Progenitor cell of endocrine pancreas (in vitro differentiated cells): Measurements from ENCODE around the gene DDX10. TPM values are rescaled to one million over a fixed set of nuclear protein-coding genes. Genes with fewer than 3 reads are reported as not detected.

ENCODE experiments used
- DNase-seq: peaks from one replicate; pipeline ENCODE4 v3.0.0; 2021; ENCODE audit warnings: low spot score; ENCODE audit not compliant: unreplicated experiment
- H3K27ac Mint-ChIP-seq: 2 replicates; pipeline ENCODE4 v1.8.0; 2021; ENCODE audit warnings: mild to moderate bottlenecking, moderate library complexity, mixed read lengths
- H3K27me3 Mint-ChIP-seq: 2 replicates; pipeline ENCODE4 v1.8.0; 2021; ENCODE audit warnings: mixed read lengths
- H3K36me3 Mint-ChIP-seq: 2 replicates; pipeline ENCODE4 v1.8.0; 2022; ENCODE audit warnings: mixed read lengths; ENCODE audit not compliant: insufficient read depth
- H3K4me1 Mint-ChIP-seq: 2 replicates; pipeline ENCODE4 v1.8.0; 2021; ENCODE audit warnings: low read depth, mixed read lengths
- H3K4me3 Mint-ChIP-seq: 2 replicates; pipeline ENCODE4 v1.8.0; 2021; ENCODE audit warnings: low read depth, mild to moderate bottlenecking, moderate library complexity, mixed read lengths
- H3K9me3 Mint-ChIP-seq: 2 replicates; pipeline ENCODE4 v1.8.0; 2021; ENCODE audit warnings: low read depth, mixed read lengths
- total RNA-seq: library from RNA; stranded (reverse); gene quantifications from 2 replicates; pipeline ENCODE4 v1.2.1, GENCODE V29; 2021
- TF ChIP-seq, protein P1 (sequence below): fragments of 200-600 bp; sonication (generic); IDR thresholded peaks from one replicate; pipeline ENCODE4 v1.5.0; 2021; ENCODE audit warnings: antibody characterized with exemption, mild to moderate bottlenecking; ENCODE audit not compliant: unreplicated experiment

Gene DDX10
- total RNA-seq, 1 donor from 2014 or later, result 31.9 TPM

DNA sequence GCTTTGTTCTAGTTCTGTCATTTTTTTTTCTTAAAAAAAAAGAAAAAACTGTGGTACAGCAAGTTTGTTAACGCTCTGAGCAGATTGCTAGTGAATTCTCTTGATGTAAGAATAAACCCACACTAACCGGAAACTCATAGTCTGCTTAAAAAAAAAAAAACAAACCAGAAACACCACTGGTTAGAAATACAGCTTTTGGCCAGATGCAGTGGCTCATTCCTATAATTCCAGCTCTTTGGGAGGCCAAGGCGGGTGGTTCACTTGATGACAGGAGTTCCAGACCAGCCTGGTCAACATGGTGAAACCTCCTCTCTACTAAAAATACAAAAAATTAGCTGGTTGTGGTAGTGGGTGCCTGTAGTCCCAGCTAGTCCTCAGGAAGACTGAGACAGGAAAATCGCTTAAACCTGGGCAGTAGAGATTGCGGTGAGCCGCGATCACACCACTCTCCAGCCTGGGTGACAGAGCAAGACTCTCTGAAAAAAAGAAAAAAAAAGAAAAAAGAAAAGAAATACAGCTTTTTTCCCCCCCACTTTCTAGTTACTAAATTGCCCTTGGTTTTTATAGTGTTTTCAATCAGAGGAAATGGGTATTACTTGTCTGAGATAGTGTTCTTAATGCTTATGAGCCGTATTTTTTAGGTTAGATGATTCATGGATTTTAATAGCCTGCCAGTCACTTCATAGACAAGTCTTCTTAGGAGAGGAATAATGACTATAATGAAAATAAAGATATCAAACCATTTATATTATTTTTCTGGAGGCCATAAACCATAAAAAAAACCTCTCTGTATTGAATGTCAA is 222.8 kb downstream of the DDX10 start:
- no peaks in the 10 kb centered on the region for H3K27me3 Mint-ChIP-seq
- DNase-seq, result no peak
- H3K4me3 Mint-ChIP-seq, result no peak overlapping the region
- no peak overlapping the region for H3K27ac Mint-ChIP-seq
- no peaks in the 10 kb centered on the region for H3K4me1 Mint-ChIP-seq
- no peaks in the 10 kb centered on the region for H3K36me3 Mint-ChIP-seq
- no peaks in the 10 kb centered on the region for H3K9me3 Mint-ChIP-seq
- TF ChIP-seq, protein P1, sequence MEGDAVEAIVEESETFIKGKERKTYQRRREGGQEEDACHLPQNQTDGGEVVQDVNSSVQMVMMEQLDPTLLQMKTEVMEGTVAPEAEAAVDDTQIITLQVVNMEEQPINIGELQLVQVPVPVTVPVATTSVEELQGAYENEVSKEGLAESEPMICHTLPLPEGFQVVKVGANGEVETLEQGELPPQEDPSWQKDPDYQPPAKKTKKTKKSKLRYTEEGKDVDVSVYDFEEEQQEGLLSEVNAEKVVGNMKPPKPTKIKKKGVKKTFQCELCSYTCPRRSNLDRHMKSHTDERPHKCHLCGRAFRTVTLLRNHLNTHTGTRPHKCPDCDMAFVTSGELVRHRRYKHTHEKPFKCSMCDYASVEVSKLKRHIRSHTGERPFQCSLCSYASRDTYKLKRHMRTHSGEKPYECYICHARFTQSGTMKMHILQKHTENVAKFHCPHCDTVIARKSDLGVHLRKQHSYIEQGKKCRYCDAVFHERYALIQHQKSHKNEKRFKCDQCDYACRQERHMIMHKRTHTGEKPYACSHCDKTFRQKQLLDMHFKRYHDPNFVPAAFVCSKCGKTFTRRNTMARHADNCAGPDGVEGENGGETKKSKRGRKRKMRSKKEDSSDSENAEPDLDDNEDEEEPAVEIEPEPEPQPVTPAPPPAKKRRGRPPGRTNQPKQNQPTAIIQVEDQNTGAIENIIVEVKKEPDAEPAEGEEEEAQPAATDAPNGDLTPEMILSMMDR, result no peak

DNA sequence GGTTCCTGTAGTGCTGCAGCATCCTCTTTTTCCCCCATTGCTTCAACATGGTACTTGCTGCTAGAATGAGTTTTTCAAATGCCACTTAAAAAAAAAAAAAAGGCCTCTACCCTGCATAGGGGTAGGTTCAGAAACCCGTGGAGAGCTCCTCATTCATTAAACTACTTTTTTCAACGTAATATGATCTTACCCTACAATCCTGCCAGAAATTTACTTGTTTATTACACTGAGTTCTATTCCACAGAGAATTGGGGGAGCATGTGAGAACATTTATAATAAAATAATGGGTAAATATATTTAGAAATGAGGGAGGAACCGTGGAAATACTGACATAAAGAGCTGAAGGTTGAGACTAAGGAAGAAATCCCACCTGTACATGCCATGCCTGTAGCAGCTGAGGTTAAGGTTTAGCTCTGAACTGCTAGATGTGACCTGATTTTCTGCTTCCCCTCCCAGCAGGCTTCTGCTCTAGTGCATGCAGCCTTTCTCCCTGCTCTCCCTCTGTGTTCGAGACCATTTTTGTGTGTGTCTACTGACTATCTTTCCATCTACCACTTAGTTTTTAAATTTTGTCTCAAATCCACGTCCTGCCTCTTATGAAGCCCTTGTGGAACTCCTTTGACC is 225.7 kb downstream of the DDX10 start:
- Mint-ChIP-seq H3K4me3 (no peak overlapping the region), H3K9me3 (no peaks in the 10 kb centered on the region), H3K4me1 (no peaks in the 10 kb centered on the region), H3K27ac (no peak overlapping the region), H3K36me3 (no peaks in the 10 kb centered on the region), H3K27me3 (no peaks in the 10 kb centered on the region)
- no peak for DNase-seq
- TF ChIP-seq, protein P1, result no peak

DNA sequence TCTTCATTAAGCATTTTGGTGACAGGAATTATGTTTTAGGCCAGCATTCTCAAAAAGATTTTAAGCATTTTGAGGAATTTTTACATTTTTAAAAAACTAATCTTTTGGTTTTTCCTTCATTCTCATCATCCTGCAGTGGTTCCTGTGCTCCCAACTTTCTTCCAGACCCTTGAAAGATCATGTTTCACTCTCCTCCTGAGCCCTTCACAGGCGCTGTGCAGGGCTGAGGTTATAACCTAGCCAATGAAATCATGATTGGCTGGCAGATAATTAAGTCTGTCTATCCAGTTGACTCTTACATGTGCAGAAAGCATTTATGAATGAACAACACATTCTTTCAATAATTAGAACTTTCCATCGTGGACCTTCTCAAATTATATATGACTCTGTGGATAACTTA is 226.3 kb downstream of the DDX10 start:
- TF ChIP-seq, protein P1, result no peak
- no peak overlapping the region for H3K27ac Mint-ChIP-seq
- no peak for DNase-seq
- no peaks in the 10 kb centered on the region for H3K9me3 Mint-ChIP-seq
- H3K4me1 Mint-ChIP-seq, result no peaks in the 10 kb centered on the region
- H3K4me3 Mint-ChIP-seq, result no peak overlapping the region
- H3K27me3 Mint-ChIP-seq, result no peaks in the 10 kb centered on the region
- H3K36me3 Mint-ChIP-seq, result no peaks in the 10 kb centered on the region

DNA sequence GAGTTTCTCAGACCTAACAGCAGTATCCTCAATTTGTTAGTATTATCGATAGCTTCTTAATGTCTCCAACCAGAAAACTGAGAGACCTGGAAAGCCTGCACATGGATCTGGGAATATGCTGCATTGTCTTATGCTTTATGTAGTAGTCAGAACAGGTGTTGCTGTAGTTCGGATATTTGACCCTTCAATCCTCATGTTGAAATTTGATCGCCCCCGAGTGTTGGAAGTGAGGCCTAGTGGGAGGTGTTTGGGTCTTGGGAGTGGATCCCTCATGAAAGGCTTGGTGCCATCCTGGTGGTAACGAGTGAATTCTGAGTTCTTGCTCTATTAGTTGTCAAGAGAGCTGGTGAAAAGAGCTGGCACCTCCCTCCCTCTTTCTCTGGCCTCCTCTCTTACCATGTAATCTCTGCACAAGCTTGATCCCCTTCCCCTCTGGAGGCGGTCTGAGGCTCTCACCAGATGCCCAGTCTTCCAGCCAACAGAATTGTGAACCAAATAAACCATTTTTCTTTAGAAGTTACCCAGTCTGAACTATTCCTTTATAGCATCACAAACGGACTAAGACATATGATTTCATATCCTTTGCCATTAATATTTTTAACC is 227.1 kb downstream of the DDX10 start:
- DNase-seq, result no peak
- Mint-ChIP-seq H3K27ac (no peak overlapping the region), H3K36me3 (peaks cover 1% of the 10 kb centered on the region), H3K4me1 (no peaks in the 10 kb centered on the region), H3K4me3 (no peak overlapping the region), H3K9me3 (no peaks in the 10 kb centered on the region), H3K27me3 (no peaks in the 10 kb centered on the region)
- TF ChIP-seq, protein P1, result no peak

DNA sequence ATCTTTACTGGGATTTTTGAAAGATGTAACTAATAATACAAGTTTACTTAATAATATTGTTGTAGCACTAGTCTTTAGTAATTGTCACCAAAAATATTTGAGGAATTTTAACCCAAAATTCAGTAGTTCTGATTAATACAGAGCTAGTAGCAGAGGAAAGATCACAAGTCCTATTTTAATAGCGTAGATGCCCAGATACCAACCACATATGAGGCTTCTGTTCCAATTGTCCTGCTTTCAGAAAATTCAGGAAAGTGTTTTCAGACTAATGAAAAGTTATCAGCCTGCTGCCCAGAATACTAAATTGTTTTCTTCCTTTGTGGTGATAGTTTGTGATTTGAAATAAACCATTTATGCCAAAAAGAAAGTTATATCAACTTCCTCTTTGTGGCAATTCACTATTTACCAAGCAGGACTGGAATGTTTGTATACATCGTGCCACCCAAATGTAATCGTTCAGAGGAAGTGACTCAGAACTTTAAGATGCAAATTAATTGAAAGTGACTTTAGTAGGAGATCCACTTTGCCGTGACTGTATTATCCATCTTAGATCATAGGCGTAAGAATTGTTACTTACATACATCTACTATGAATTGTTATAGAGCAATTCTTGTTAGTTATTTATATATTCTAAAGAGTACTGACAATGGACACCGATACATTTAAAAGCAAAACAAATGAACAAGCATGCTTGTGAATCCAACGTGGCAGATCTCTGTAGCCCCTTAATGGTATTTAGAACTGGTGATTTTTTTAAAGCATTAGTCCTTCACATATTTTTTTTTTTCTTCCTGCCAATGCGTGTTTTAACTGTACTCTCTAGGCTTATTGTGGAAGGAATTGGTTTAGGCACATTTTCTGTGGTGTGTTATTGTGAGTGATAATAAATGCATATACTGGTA is 231.0 kb downstream of the DDX10 start:
- H3K36me3 Mint-ChIP-seq, result peaks cover 1% of the 10 kb centered on the region
- H3K27me3 Mint-ChIP-seq, result no peaks in the 10 kb centered on the region
- DNase-seq, result no peak
- TF ChIP-seq, protein P1, result no peak
- no peak overlapping the region for H3K4me3 Mint-ChIP-seq
- H3K27ac Mint-ChIP-seq, result no peak overlapping the region
- no peaks in the 10 kb centered on the region for H3K4me1 Mint-ChIP-seq
- no peaks in the 10 kb centered on the region for H3K9me3 Mint-ChIP-seq
